SK-N-SH treated with all-trans-retinoic acid at 6 μM for 48 hours (cell line): ENCODE results near the gene EVI2B.
"Not testable (repeated sequence)": the region's sequence is repeated elsewhere in the genome, so short reads cannot be mapped to it uniquely, and the experiment has no call there.

Source experiments
- ATAC-seq: fragments of 200-7000 bp; cut with Tn5 transposase; 3 replicates; pipeline ENCODE4 v1.9.1; 2020; ENCODE audit warnings: mild to moderate bottlenecking, moderate library complexity
- ARNTL ChIP-seq: fragments of 450-650 bp; formaldehyde crosslinking; IDR thresholded peaks from 2 replicates; pipeline ENCODE4 v1.5.0; 2020; ENCODE audit warnings: low read depth, mild to moderate bottlenecking, moderate library complexity, borderline replicate concordance
- BACH2 ChIP-seq: fragments of 250-450 bp; sonication (Bioruptor Pico); IDR thresholded peaks from 2 replicates; pipeline ENCODE4 v1.9.0; 2021; ENCODE audit warnings: mild to moderate bottlenecking, borderline replicate concordance
- CSDC2 ChIP-seq: fragments of 250-450 bp; sonication (Bioruptor Pico); IDR thresholded peaks from 2 replicates; pipeline ENCODE4 v1.5.0; 2020; ENCODE audit warnings: mild to moderate bottlenecking, moderate library complexity
- GLIS3 ChIP-seq: fragments of 250-450 bp; sonication (Bioruptor Pico); IDR thresholded peaks from 2 replicates; pipeline ENCODE4 v1.5.0; 2020; ENCODE audit warnings: mild to moderate bottlenecking, moderate library complexity
- ISL1 ChIP-seq: fragments of 250-450 bp; sonication (Bioruptor Pico); IDR thresholded peaks from 2 replicates; pipeline ENCODE4 v2.1.2; 2022; ENCODE audit warnings: mild to moderate bottlenecking, moderate library complexity
- OSR1 ChIP-seq: fragments of 250-450 bp; sonication (Bioruptor Pico); IDR thresholded peaks from 2 replicates; pipeline ENCODE4 v1.8.0; 2022; ENCODE audit warnings: moderate library complexity, mild to moderate bottlenecking, inconsistent platforms
- PATZ1 ChIP-seq: fragments of 250-450 bp; sonication (Bioruptor Pico); IDR thresholded peaks from 2 replicates; pipeline ENCODE4 v1.8.0; 2020; ENCODE audit warnings: mild to moderate bottlenecking, moderate library complexity, borderline replicate concordance
- POU6F1 ChIP-seq: fragments of 250-450 bp; sonication (Bioruptor Pico); IDR thresholded peaks from 2 replicates; pipeline ENCODE4 v1.8.0; 2021; ENCODE audit warnings: low read depth, mild to moderate bottlenecking, moderate library complexity, borderline replicate concordance
- PPARA ChIP-seq: fragments of 250-450 bp; sonication (Bioruptor Pico); IDR thresholded peaks from 2 replicates; pipeline ENCODE4 v1.5.0; 2020; ENCODE audit warnings: mild to moderate bottlenecking, borderline replicate concordance
- RARB ChIP-seq: fragments of 250-450 bp; sonication (Bioruptor Pico); IDR thresholded peaks from 2 replicates; pipeline ENCODE4 v1.8.0; 2021; ENCODE audit warnings: mild to moderate bottlenecking, moderate library complexity
- SNAI2 ChIP-seq: fragments of 250-450 bp; sonication (Bioruptor Pico); IDR thresholded peaks from 2 replicates; pipeline ENCODE4 v1.5.0; 2020; ENCODE audit warnings: mild to moderate bottlenecking, moderate library complexity
- TCF4 ChIP-seq: fragments of 250-450 bp; sonication (Bioruptor Pico); IDR thresholded peaks from 2 replicates; pipeline ENCODE4 v1.8.0; 2021; ENCODE audit warnings: mild to moderate bottlenecking, moderate library complexity, borderline replicate concordance
- TOX ChIP-seq: fragments of 250-450 bp; sonication (Bioruptor Pico); IDR thresholded peaks from 2 replicates; pipeline ENCODE4 v1.8.0; 2021; ENCODE audit warnings: mild to moderate bottlenecking, moderate library complexity, borderline replicate concordance
- ZC3H10 ChIP-seq: fragments of 250-450 bp; sonication (Bioruptor Pico); IDR thresholded peaks from 2 replicates; pipeline ENCODE4 v1.5.1; 2021; ENCODE audit warnings: mild to moderate bottlenecking, moderate library complexity
- ZFP3 ChIP-seq: fragments of 250-450 bp; sonication (Bioruptor Pico); IDR thresholded peaks from 2 replicates; pipeline ENCODE4 v1.5.0; 2020; ENCODE audit warnings: mild to moderate bottlenecking, moderate library complexity
- ZNF70 ChIP-seq: fragments of 450-650 bp; formaldehyde crosslinking; IDR thresholded peaks from 2 replicates; pipeline ENCODE4 v1.5.0; 2020; ENCODE audit warnings: mild to moderate bottlenecking, moderate library complexity
- ZNF8 ChIP-seq: fragments of 450-650 bp; formaldehyde crosslinking; IDR thresholded peaks from 2 replicates; pipeline ENCODE4 v1.5.0; 2020; ENCODE audit warnings: mild to moderate bottlenecking, moderate library complexity
- TF ChIP-seq, protein P1 (sequence below): fragments of 250-450 bp; sonication (Bioruptor Pico); IDR thresholded peaks from 2 replicates; pipeline ENCODE4 v1.5.1; 2020; ENCODE audit warnings: low read depth, mild to moderate bottlenecking, moderate library complexity
- TF ChIP-seq, protein P2 (sequence below): fragments of 250-450 bp; sonication (Bioruptor Pico); IDR thresholded peaks from 2 replicates; pipeline ENCODE4 v1.5.0; 2020; ENCODE audit warnings: mild to moderate bottlenecking, moderate library complexity
- TF ChIP-seq, protein P3 (sequence below): fragments of 250-450 bp; sonication (Bioruptor Pico); IDR thresholded peaks from 2 replicates; pipeline ENCODE4 v1.5.1; 2021; ENCODE audit warnings: mild to moderate bottlenecking, moderate library complexity

The EVI2B gene

DNA sequence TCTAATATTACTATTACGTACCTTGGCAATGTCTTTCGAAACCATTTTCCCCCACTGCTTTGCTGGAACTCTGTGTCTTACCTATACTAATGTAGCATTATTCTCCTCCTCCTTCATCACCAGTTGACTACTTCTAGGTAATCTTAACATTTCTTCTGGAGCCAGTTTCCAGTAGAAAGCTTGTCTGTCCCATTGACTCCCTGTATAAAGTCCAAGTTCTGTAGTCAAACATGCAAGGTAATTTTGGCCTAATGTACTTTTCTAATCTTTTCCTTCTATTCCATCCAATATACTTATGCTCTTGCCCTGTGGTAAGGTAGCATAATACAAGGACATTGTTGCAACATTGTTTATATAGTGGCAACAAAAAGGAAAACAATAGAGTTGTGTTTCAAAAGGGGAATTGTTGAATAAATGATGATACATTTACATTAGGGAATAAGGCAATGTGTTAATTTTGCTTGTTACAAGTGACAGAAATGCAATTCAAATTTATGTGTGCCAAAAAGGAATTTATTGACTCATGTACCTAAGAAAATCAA lies 44.7 kb downstream of the EVI2B start:
- ATAC-seq = no peak
- TF ChIP-seq, protein P1, sequence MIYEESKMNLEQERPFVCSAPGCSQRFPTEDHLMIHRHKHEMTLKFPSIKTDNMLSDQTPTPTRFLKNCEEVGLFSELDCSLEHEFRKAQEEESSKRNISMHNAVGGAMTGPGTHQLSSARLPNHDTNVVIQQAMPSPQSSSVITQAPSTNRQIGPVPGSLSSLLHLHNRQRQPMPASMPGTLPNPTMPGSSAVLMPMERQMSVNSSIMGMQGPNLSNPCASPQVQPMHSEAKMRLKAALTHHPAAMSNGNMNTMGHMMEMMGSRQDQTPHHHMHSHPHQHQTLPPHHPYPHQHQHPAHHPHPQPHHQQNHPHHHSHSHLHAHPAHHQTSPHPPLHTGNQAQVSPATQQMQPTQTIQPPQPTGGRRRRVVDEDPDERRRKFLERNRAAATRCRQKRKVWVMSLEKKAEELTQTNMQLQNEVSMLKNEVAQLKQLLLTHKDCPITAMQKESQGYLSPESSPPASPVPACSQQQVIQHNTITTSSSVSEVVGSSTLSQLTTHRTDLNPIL (CRISPR knock-in tag) = no peak
- TF ChIP-seq ZNF8 (CRISPR knock-in tag) = no peak
- no peak for TF ChIP-seq BACH2 (CRISPR knock-in tag)
- TF ChIP-seq, protein P2, sequence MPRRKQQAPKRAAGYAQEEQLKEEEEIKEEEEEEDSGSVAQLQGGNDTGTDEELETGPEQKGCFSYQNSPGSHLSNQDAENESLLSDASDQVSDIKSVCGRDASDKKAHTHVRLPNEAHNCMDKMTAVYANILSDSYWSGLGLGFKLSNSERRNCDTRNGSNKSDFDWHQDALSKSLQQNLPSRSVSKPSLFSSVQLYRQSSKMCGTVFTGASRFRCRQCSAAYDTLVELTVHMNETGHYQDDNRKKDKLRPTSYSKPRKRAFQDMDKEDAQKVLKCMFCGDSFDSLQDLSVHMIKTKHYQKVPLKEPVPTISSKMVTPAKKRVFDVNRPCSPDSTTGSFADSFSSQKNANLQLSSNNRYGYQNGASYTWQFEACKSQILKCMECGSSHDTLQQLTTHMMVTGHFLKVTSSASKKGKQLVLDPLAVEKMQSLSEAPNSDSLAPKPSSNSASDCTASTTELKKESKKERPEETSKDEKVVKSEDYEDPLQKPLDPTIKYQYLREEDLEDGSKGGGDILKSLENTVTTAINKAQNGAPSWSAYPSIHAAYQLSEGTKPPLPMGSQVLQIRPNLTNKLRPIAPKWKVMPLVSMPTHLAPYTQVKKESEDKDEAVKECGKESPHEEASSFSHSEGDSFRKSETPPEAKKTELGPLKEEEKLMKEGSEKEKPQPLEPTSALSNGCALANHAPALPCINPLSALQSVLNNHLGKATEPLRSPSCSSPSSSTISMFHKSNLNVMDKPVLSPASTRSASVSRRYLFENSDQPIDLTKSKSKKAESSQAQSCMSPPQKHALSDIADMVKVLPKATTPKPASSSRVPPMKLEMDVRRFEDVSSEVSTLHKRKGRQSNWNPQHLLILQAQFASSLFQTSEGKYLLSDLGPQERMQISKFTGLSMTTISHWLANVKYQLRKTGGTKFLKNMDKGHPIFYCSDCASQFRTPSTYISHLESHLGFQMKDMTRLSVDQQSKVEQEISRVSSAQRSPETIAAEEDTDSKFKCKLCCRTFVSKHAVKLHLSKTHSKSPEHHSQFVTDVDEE (CRISPR knock-in tag) = no peak
- no peak for TF ChIP-seq TCF4 (CRISPR knock-in tag)
- no peak for TF ChIP-seq ZC3H10 (CRISPR knock-in tag)
- TF ChIP-seq ARNTL = no peak
- TF ChIP-seq ZFP3 (CRISPR knock-in tag) = no peak
- TF ChIP-seq SNAI2 (CRISPR knock-in tag) = no peak

DNA sequence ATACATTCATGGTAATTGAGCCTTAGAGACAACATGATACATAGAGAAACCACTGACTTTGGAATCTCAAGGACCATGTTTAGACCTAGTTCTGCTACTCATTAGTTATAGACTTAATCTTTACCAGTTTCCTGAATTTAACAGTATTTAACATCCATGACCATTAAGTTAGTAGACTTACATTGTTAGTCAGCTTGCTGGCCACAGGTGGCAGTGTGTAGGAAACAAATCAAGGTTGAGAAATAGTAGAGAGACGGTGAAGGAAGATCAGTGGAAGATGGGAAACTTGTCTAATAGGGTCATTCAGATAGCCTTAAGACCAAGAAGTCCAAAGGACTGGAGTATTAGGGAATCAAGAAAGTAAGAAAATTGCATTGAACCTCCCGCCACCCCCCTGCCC lies 47.8 kb downstream of the EVI2B start:
- no peak for ATAC-seq
- TF ChIP-seq ZNF70 (CRISPR knock-in tag) (no peak), CSDC2 (CRISPR knock-in tag) (no peak), SNAI2 (CRISPR knock-in tag) (no peak), ZNF8 (CRISPR knock-in tag) (no peak), ZFP3 (CRISPR knock-in tag) (no peak), OSR1 (no peak), GLIS3 (CRISPR knock-in tag) (no peak), PPARA (no peak), TOX (CRISPR knock-in tag) (no peak)
- TF ChIP-seq, protein P3, sequence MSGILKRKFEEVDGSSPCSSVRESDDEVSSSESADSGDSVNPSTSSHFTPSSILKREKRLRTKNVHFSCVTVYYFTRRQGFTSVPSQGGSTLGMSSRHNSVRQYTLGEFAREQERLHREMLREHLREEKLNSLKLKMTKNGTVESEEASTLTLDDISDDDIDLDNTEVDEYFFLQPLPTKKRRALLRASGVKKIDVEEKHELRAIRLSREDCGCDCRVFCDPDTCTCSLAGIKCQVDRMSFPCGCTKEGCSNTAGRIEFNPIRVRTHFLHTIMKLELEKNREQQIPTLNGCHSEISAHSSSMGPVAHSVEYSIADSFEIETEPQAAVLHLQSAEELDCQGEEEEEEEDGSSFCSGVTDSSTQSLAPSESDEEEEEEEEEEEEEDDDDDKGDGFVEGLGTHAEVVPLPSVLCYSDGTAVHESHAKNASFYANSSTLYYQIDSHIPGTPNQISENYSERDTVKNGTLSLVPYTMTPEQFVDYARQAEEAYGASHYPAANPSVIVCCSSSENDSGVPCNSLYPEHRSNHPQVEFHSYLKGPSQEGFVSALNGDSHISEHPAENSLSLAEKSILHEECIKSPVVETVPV = no peak

- ATAC-seq = not testable (repeated sequence)
Observed at GRCh38 chr17:31262923-31263322, 50.9 kb downstream of the EVI2B start.

DNA sequence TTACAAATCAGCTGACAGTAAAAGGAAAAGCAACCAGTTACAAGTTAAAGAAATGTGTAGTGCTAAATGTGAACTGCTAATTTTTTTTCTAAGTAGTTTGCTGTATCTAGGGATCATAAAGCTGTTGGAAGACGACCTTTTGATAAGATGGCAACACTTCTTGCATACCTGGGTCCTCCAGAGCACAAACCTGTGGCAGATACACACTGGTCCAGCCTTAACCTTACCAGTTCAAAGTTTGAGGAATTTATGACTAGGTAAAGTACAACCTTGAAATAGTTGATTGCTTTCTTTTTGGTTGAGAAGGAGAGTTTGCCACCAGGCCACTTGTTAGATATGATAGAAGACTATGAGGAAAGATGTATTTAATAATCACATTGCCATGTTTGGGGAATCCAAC lies 52.3 kb downstream of the EVI2B start:
- no peak for ATAC-seq
- TF ChIP-seq TCF4 (CRISPR knock-in tag) = no peak
- no peak for TF ChIP-seq GLIS3 (CRISPR knock-in tag)
- no peak for TF ChIP-seq TOX (CRISPR knock-in tag)
- TF ChIP-seq BACH2 (CRISPR knock-in tag) = no peak
- no peak for TF ChIP-seq ZNF8 (CRISPR knock-in tag)
- TF ChIP-seq, protein P1 (CRISPR knock-in tag) = no peak
- TF ChIP-seq, protein P2 (CRISPR knock-in tag) = no peak
- TF ChIP-seq, protein P3 = no peak
- no peak for TF ChIP-seq RARB (CRISPR knock-in tag)
- no peak for TF ChIP-seq OSR1
- TF ChIP-seq ZNF70 (CRISPR knock-in tag) = no peak
- TF ChIP-seq CSDC2 (CRISPR knock-in tag) = no peak
- TF ChIP-seq ISL1 (CRISPR knock-in tag) = no peak
- TF ChIP-seq POU6F1 (CRISPR knock-in tag) = no peak
- TF ChIP-seq ZFP3 (CRISPR knock-in tag) = no peak
- TF ChIP-seq PATZ1 (CRISPR knock-in tag) = no peak
